GM12874 (cell line): ENCODE results near the gene C4orf54.

ENCODE experiments used
- CTCF ChIP-seq: IDR thresholded peaks from 2 replicates; pipeline ENCODE4 v1.5.1; 2011; ENCODE audit warnings: low read depth, mild to moderate bottlenecking, control low read depth, low read length, moderate library complexity; ENCODE audit not compliant: insufficient read depth

Gene C4orf54

GRCh38 chr4:99683895-99684294 lies 26.3 kb upstream of the C4orf54 start:
- no peak for TF ChIP-seq CTCF

- TF ChIP-seq CTCF: no peak
Measured at GRCh38 chr4:99679976-99680375, 22.3 kb upstream of the C4orf54 start.

- TF ChIP-seq CTCF: no peak
Measured at GRCh38 chr4:99679204-99679603, 21.6 kb upstream of the C4orf54 start.

GRCh38 chr4:99677161-99677560 lies 19.5 kb upstream of the C4orf54 start:
- TF ChIP-seq CTCF: no peak

GRCh38 chr4:99670409-99671073 lies 12.9 kb upstream of the C4orf54 start:
- TF ChIP-seq CTCF: no peak

- TF ChIP-seq CTCF: no peak
Measured at GRCh38 chr4:99669084-99669483, 11.5 kb upstream of the C4orf54 start.

- no peak for TF ChIP-seq CTCF
Measured at GRCh38 chr4:99668472-99668871, 10.8 kb upstream of the C4orf54 start.

GRCh38 chr4:99665983-99666382 lies 8.4 kb upstream of the C4orf54 start:
- TF ChIP-seq CTCF: no peak
